Panc1 (cell line): ENCODE results near the gene ELL2. TPM values are rescaled to one million over a fixed set of nuclear protein-coding genes. Genes with fewer than 3 reads are reported as not detected.
A peak's percentile ranks its signal among the peaks of the same experiment; 100 is the strongest.
"Not testable (repeated sequence)": the region's sequence is repeated elsewhere in the genome, so short reads cannot be mapped to it uniquely, and the experiment has no call there.

ENCODE experiments used
- ATAC-seq: fragments of 200-7000 bp; cut with Tn5 transposase; 2 replicates; pipeline ENCODE4 v1.9.1; 2020; ENCODE audit warnings: mild to moderate bottlenecking, moderate library complexity
- BruUV-seq: library from RNA; stranded (reverse); fragments of 400-500 nt; replicated peaks from 2 replicates; lab custom pipeline; 2021; lab: Mats Ljungman, UMichigan
- CTCF ChIA-PET: fragments of 300-600 bp; sonication (Branson Sonifier 250); formaldehyde crosslinking; loops from one replicate; lab custom pipeline; 2022; ENCODE audit warnings: antibody characterized with exemption; lab: Charles Lee
- POLR2A ChIA-PET: fragments of 300-600 bp; sonication (Branson Sonifier 250); formaldehyde crosslinking; loops from one replicate; lab custom pipeline; 2022; ENCODE audit warnings: antibody characterized with exemption; lab: Charles Lee
- DNase-seq: peaks from one replicate; pipeline ENCODE4 v3.0.0-alpha.2; 2010; ENCODE audit warnings: low read depth, low spot score
- H3K27ac ChIP-seq: 2 replicates; pipeline ENCODE4 v1.5.1; 2011; ENCODE audit warnings: mild to moderate bottlenecking, low read length, inconsistent platforms
- H3K27me3 ChIP-seq: fragments of 200-500 bp; sonication (Bioruptor generic); 2 replicates; pipeline ENCODE4 v1.6.0; 2014; ENCODE audit warnings: low read length, inconsistent platforms; ENCODE audit not compliant: control insufficient read depth, insufficient read depth
- H3K36me3 ChIP-seq: fragments of 200-500 bp; sonication (Bioruptor generic); 2 replicates; pipeline ENCODE4 v1.5.1; 2014; ENCODE audit warnings: inconsistent platforms, mild to moderate bottlenecking, low read length, moderate library complexity; ENCODE audit not compliant: control insufficient read depth, insufficient read depth
- H3K4me1 ChIP-seq: 2 replicates; pipeline ENCODE4 v1.5.1; 2011; ENCODE audit warnings: inconsistent platforms, mild to moderate bottlenecking, low read length, moderate library complexity; ENCODE audit not compliant: control insufficient read depth, insufficient read depth
- H3K4me3 ChIP-seq, 2 experiments: 2 replicates each; pipeline ENCODE4 v1.5.1; 2011 to 2012; ENCODE audit warnings: low read depth in 2 of 2, low read length in 2 of 2, mild to moderate bottlenecking in 2 of 2, inconsistent platforms in 1 of 2, moderate library complexity in 1 of 2
- H3K9me3 ChIP-seq: fragments of 200-500 bp; sonication (Bioruptor generic); 2 replicates; pipeline ENCODE4 v1.5.1; 2014; ENCODE audit warnings: low read depth, mild to moderate bottlenecking, inconsistent platforms, low read length, moderate library complexity; ENCODE audit not compliant: control insufficient read depth, insufficient read depth
- POLR2AphosphoS5 ChIP-seq: IDR thresholded peaks from 2 replicates; pipeline ENCODE4 v1.6.1; 2012; ENCODE audit warnings: mild to moderate bottlenecking, low read depth, low read length, moderate library complexity
- REST ChIP-seq, 2 experiments: IDR thresholded peaks; 2 replicates each; pipeline ENCODE4 v1.6.1; 2011 to 2012; ENCODE audit warnings: low read depth in 2 of 2, control low read depth in 1 of 2, low read length in 1 of 2, mild to moderate bottlenecking in 1 of 2, moderate library complexity in 1 of 2; ENCODE audit not compliant: insufficient read depth in 1 of 2
- SIN3A ChIP-seq: IDR thresholded peaks from 2 replicates; pipeline ENCODE4 v1.6.1; 2012; ENCODE audit warnings: low read depth, mild to moderate bottlenecking, low read length, moderate library complexity, borderline replicate concordance; ENCODE audit not compliant: insufficient read depth
- TCF7L2 ChIP-seq: IDR thresholded peaks from 2 replicates; pipeline ENCODE4 v1.6.1; 2011; ENCODE audit warnings: mild to moderate bottlenecking, low read depth, low read length, inconsistent platforms
- in situ Hi-C: cut with HindIII; loops from 2 replicates; pipeline ENCODE4 v1.10.0; 2016; ENCODE audit warnings: low sequenced_read_pairs, low pct_unique_long_range_greater_than_20kb
- intact Hi-C: fragments of 100-400 bp; cut with micrococcal nuclease; formaldehyde crosslinking; loops from one replicate; pipeline ENCODE4 v1.10.0; 2022; ENCODE audit not compliant: unreplicated experiment
- total RNA-seq: library from RNA; stranded (reverse); gene quantifications from one replicate; pipeline ENCODE4 v1.2.1, GENCODE V29; 2021; ENCODE audit not compliant: unreplicated experiment
- TF ChIP-seq, protein P1 (sequence below): fragments of 450-650 bp; IDR thresholded peaks from 2 replicates; pipeline ENCODE4 v1.5.1; 2017; ENCODE audit warnings: mild to moderate bottlenecking

The ELL2 gene
- total RNA-seq, 1 experiment from 2014 or later = 68.5 TPM

GRCh38 chr5:95870105-95870672, 91.5 kb downstream of the ELL2 start:
- Histone ChIP-seq H3K4me3 (no peak overlapping the region), H3K9me3 (no peaks in the 10 kb centered on the region), H3K36me3 (no peaks in the 10 kb centered on the region), H3K4me1 (no peaks in the 10 kb centered on the region), H3K27ac (no peak overlapping the region), H3K27me3 (no peaks in the 10 kb centered on the region)
- TF ChIP-seq, protein P1, sequence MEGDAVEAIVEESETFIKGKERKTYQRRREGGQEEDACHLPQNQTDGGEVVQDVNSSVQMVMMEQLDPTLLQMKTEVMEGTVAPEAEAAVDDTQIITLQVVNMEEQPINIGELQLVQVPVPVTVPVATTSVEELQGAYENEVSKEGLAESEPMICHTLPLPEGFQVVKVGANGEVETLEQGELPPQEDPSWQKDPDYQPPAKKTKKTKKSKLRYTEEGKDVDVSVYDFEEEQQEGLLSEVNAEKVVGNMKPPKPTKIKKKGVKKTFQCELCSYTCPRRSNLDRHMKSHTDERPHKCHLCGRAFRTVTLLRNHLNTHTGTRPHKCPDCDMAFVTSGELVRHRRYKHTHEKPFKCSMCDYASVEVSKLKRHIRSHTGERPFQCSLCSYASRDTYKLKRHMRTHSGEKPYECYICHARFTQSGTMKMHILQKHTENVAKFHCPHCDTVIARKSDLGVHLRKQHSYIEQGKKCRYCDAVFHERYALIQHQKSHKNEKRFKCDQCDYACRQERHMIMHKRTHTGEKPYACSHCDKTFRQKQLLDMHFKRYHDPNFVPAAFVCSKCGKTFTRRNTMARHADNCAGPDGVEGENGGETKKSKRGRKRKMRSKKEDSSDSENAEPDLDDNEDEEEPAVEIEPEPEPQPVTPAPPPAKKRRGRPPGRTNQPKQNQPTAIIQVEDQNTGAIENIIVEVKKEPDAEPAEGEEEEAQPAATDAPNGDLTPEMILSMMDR = no peak
- TF ChIP-seq REST (IDR thresholded peaks at IDR 0.05; ENCODE audit: insufficient read depth in 1 of 2, low read depth in 2 of 2, low read length in 1 of 2) (no peak), TCF7L2 (no peak), POLR2AphosphoS5 (no peak), SIN3A (no peak)
- ChIA-PET CTCF (no interaction called here), POLR2A (no interaction called here)
- BruUV-seq = no TSS peak
- in situ Hi-C loops (no loop called here), intact Hi-C loops (no loop called here)
- no peak for DNase-seq
- ATAC-seq = 0 out of 2 replicates have a peak, but pooled peaks have one; percentile 42

DNA sequence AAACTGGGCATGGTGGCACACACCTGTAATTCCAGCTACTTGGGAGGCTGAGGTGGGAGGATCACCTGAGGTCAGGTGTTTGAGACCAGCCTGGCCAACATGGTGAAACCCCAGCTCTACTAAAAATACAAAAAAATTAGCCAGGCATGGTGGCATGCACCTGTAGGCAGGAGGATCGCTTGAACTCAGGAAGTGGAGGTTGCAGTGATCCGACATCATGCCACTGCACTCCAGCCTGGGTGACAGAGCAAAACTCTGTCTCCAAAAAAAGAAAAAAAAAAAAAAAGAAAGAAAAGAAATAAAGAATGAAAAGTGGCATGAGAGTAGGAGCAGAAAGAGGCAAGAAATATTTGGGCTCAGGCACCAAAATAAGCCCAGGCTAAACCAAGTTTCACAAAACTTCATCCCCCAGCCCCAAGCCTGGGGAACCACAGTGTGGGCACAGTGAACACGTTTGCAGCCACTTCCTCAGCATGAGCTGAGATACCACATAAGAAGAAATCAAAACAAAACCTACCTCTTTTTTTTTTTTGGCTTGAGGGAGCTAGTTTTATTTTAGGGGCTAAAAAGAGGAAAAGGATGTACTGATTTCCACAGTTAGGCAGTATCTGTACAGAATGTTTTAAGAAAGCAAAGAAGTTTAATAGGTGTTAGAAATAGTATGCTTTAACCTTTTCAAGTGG, 92.3 kb downstream of the ELL2 start:
- BruUV-seq, H3K4me1 ChIP-seq, H3K27me3 ChIP-seq, CTCF ChIA-PET, in situ Hi-C loops, H3K27ac ChIP-seq, ATAC-seq, H3K4me3 ChIP-seq, DNase-seq, H3K36me3 ChIP-seq, H3K9me3 ChIP-seq: not testable (repeated sequence)
- intact Hi-C loops = loop anchor here (10.0 kb wide), 1 partner anchor 735 kb away; no protein-coding TSS in a partner anchor
- POLR2A ChIA-PET = interaction anchor here (0.6 to 0.7 kb wide), 2 partner anchors 189 to 332 kb away, joined by 3 to 9 read pairs; no protein-coding TSS in a partner anchor

GRCh38 chr5:95868136-95868535, 93.5 kb downstream of the ELL2 start:
- Histone ChIP-seq H3K4me1 (no peaks in the 10 kb centered on the region), H3K27me3 (no peaks in the 10 kb centered on the region), H3K9me3 (no peaks in the 10 kb centered on the region), H3K36me3 (no peaks in the 10 kb centered on the region), H3K27ac (no peak overlapping the region), H3K4me3 (no peak overlapping the region)
- intact Hi-C loops = loop anchor here (10.0 kb wide), 1 partner anchor 737 kb away; no protein-coding TSS in a partner anchor
- DNase-seq = no peak
- no TSS peak for BruUV-seq
- no peak for ATAC-seq
- in situ Hi-C loops = no loop called here
- no peak for TF ChIP-seq POLR2AphosphoS5
- TF ChIP-seq REST (IDR thresholded peaks at IDR 0.05; ENCODE audit: insufficient read depth in 1 of 2, low read depth in 2 of 2, low read length in 1 of 2) = no peak
- TF ChIP-seq, protein P1 = no peak
- TF ChIP-seq TCF7L2 = no peak
- TF ChIP-seq SIN3A = no peak
- CTCF ChIA-PET = no interaction called here
- POLR2A ChIA-PET = no interaction called here
